Omental fat pad (tissue), 4 donors: ENCODE data around the gene IP6K2. TPM values are rescaled to one million over a fixed set of nuclear protein-coding genes. Genes with fewer than 3 reads are reported as not detected.

Source experiments
- ATAC-seq: fragments of 150-250 bp; one replicate; pipeline ENCODE4 v1.9.1; 2016; ENCODE audit warnings: mild to moderate bottlenecking, moderate library complexity; ENCODE audit not compliant: low FRiP score
- DNase-seq: peaks from one replicate; pipeline ENCODE4 v3.0.0-alpha.2; 2019; ENCODE audit warnings: low spot score
- CTCF ChIP-seq, 3 donors: fragments of 450-650 bp; IDR thresholded peaks; one replicate each; pipeline ENCODE4 v1.5.1; 2016 to 2017; ENCODE audit warnings: antibody characterized with exemption in 3 of 3, mild to moderate bottlenecking in 3 of 3, moderate library complexity in 2 of 3
- total RNA-seq, 4 donors: library from RNA; depleted of rRNA; stranded (reverse); fragments of >200 nt; gene quantifications; one replicate each; pipeline ENCODE4 v1.1.0, GENCODE V29; 2016

Gene IP6K2
- total RNA-seq, 4 donors from 2014 or later, result 35.8 to 77.9 (median 73.3) TPM

GRCh38 chr3:48663489-48664312 lies 53.3 kb downstream of the IP6K2 start:
- peak in 1 of 3 donors; percentile 53 for TF ChIP-seq CTCF (IDR thresholded peaks at IDR 0.05)
- DNase-seq (peak; percentile 85), ATAC-seq (peak; percentile 93)

GRCh38 chr3:48662753-48663488 lies 54.1 kb downstream of the IP6K2 start, which contains the start of gene CELSR3:
TSS of gene CELSR3 (minus strand) at chr3:48662886. CDS start at chr3:48662634, 252 bp downstream.
- peak; percentile 23 for ATAC-seq
- no peak for TF ChIP-seq CTCF (IDR thresholded peaks at IDR 0.05)
- no peak for DNase-seq

- no peak for DNase-seq
- TF ChIP-seq CTCF (IDR thresholded peaks at IDR 0.05), result no peak
- no peak for ATAC-seq
Measured at GRCh38 chr3:48662145-48662752, 54.8 kb downstream of the IP6K2 start.

GRCh38 chr3:48661501-48662144 lies 55.4 kb downstream of the IP6K2 start:
- no peak for ATAC-seq
- peak; percentile 50 for DNase-seq

GRCh38 chr3:48660800-48661400 lies 56.1 kb downstream of the IP6K2 start:
- no peak for TF ChIP-seq CTCF (IDR thresholded peaks at IDR 0.05)
- no peak for ATAC-seq
- DNase-seq, result no peak

More at GRCh38 chr3:48661501-48662144, 55.4 kb downstream of the IP6K2 start:
- TF ChIP-seq CTCF (IDR thresholded peaks at IDR 0.05), result no peak

GRCh38 chr3:48656841-48657281 lies 60.2 kb downstream of the IP6K2 start:
- DNase-seq (no peak), ATAC-seq (no peak)
- no peak for TF ChIP-seq CTCF (IDR thresholded peaks at IDR 0.05)
